Skeletal muscle cell (primary cell): Measurements from ENCODE around the gene PPP2R3C.
A peak's percentile ranks its signal among the peaks of the same experiment; 100 is the strongest.
"Not testable (repeated sequence)": the region's sequence is repeated elsewhere in the genome, so short reads cannot be mapped to it uniquely, and the experiment has no call there.

Experiments
- DNase-seq: peaks from one replicate; pipeline ENCODE4 v3.0.0-alpha.2; 2010; ENCODE audit warnings: low read depth
- H3K4me3 ChIP-seq: 2 replicates; pipeline ENCODE4 v1.5.1; 2011; ENCODE audit warnings: low read depth, mild to moderate bottlenecking, control low read depth, low read length, moderate library complexity

The PPP2R3C gene

GRCh38 chr14:35134329-35135123, 12.7 kb upstream of the PPP2R3C start:
- DNase-seq: no peak
- no peak overlapping the region for H3K4me3 ChIP-seq

DNA sequence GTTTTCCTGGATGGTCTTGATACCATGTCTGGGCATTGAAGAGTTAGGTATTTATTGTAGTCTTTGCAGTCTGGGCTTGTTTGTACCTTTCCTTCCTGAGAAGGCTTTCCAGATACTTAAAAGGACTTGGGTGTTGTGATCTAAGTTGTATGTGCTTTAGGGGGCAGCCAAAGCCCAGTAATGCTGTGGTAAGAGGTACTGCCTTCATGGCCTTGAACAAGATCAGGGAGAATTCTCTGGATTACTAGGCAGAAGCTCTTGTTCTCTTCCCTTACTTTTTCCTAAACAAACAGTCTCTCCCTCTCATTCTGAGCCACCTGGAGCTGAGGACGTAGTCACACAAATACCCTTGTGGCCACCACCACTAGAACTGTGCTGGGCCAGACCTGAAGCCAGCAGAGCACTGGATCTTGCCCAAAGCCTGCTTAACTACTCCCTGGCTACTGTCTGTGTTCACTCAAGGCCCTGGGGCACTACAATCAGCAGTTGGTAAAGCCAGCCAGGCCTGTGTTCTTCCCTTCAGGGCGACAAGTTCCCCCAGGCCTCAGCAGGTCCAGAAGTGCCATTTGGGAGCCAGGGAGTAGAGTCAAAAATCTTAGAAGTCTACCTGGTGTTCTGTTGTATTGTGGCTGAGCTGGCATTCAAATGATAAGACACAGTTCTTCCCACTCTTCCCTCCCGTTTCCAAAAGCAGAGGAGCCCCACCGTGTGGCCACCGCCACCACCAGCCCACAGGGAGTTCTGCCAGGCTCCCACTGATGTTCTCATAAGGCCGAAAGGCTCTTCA, 11.9 kb upstream of the PPP2R3C start:
- H3K4me3 ChIP-seq: no peak overlapping the region
- no peak for DNase-seq

DNA sequence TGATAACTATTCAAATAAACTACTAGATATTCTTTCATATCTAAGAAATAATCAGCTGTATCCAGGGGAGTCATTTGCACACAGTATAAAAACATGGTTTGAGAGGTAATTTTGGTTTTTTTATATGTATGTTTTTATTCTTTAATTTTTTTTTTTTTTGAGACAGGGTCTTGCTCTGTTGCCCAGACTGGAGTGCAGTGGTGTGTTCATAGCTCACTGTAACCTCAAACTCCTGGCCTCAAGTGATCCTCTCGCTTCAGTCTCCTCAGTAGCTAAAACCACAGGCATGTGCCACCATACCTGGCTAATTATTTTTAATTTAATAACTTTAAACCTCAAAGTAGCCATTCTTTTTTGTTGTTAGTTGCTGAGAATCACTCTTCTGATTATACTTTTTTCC, 2.3 kb upstream of the PPP2R3C start:
- H3K4me3 ChIP-seq: no peak overlapping the region
- DNase-seq: no peak

- H3K4me3 ChIP-seq: peak overlapping the region; percentile 94
These were observed 1.6 kb upstream of the PPP2R3C start for GRCh38 chr14:35123388-35123703.

DNA sequence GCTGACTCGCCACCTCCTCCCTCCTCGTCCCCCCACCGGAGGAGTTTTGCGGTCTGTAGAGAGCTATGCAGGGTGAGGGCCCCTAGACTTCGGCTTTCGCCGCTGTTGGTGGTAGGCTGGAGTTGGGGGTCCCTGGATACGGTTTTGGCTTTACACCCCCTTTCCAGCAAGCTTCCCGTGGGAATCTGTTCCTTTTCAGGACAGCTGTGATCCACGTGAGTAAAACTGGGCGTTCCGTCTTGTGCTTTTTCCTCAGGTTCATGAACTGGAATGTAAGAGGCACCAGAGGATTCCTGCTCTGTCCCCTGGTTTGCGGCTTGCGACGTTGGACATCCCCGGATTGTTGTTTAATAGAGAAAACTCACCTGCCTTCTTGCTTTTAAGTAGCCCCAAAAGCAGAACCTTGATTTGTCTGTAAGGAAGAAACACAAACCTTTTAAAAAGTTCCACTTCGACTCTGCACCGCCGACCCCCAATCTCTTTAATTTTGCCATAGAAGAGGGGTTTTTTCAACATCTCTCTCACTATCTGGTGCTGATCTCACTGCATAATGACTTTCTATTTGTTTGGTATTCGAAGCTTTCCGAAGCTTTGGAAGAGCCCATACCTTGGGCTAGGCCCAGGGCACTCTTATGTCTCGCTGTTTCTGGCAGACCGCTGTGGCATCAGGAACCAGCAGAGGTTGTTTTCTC, 1.1 kb upstream of the PPP2R3C start:
- peak overlapping the region; percentile 94 for H3K4me3 ChIP-seq
- DNase-seq: no peak

More at GRCh38 chr14:35123388-35123703, 1.6 kb upstream of the PPP2R3C start:
- DNase-seq: no peak

- DNase-seq: no peak
- H3K4me3 ChIP-seq: peak overlapping the region; percentile 94
These were observed 534 bp downstream of the PPP2R3C start for GRCh38 chr14:35121026-35121886.

GRCh38 chr14:35117112-35117511, 4.7 kb downstream of the PPP2R3C start:
- DNase-seq: no peak
- H3K4me3 ChIP-seq: no peak overlapping the region

- H3K4me3 ChIP-seq: no peak overlapping the region
- no peak for DNase-seq
These were observed 5.5 kb downstream of the PPP2R3C start for GRCh38 chr14:35116242-35116641.

DNA sequence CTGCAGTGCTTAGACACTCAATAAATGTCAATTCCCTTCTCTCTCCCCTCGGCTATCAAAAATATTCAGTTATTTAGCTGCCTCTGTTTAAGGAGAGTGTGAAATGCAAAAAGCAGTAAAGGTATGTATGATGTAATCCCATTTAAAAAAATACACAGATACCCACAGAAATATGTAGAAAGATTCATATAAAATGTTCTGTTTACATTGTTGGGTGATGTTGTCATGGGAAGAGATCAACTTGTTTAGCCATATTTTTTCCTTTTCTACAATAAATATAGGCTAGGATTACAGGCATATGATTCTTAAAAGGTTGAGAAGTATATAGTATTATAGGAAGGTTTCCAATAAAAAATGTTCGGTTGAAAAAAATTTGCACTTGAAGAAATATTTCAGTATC, 7.8 kb downstream of the PPP2R3C start:
- DNase-seq: no peak
- H3K4me3 ChIP-seq: no peak overlapping the region

GRCh38 chr14:35113308-35113950, 8.4 kb downstream of the PPP2R3C start:
- no peak overlapping the region for H3K4me3 ChIP-seq
- DNase-seq: no peak

- DNase-seq: no peak
- H3K4me3 ChIP-seq: no peak overlapping the region
These were observed 9.1 kb downstream of the PPP2R3C start for GRCh38 chr14:35112641-35113040.

DNA sequence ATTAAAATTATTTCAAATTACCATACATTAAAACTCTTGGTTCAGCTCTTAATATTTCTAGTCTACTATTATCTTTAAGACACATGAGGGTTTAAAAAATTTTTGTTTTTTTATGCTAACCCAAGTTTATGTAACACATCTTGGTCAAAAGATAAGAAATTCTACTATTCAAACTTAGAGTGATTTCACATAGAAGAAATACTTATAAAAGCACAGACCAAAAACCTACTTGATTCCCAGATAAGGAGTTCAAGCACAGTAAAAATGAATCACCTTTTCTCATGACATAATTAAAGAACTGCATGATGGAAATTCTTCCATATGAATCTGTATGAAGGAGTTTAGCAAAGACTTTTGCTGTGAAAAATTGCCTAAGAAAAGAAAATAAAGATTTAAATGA, 13.9 kb downstream of the PPP2R3C start:
- no peak overlapping the region for H3K4me3 ChIP-seq
- DNase-seq: no peak

GRCh38 chr14:35094645-35095044, 27.1 kb downstream of the PPP2R3C start:
- not testable (repeated sequence) for DNase-seq, H3K4me3 ChIP-seq

DNA sequence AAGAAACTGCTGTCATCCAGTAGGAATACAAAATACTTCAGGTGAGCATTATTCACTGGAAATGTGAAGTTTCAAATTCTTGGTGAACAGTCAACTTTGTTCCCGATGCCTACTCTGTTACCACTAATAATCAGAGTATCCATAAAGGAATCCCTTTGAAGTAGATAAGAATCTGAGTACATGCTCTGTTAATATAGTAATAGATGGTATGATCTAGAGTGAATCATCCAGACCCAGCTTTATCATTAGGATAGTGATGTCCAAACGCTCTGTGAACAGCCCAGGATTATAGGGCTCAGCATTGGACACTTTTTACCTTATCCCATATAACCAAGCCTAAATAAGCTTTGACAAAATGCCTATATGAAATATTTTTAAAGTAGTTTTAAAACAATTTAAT, 33.3 kb downstream of the PPP2R3C start:
- DNase-seq: no peak

GRCh38 chr14:35085441-35085840, 36.3 kb downstream of the PPP2R3C start:
- H3K4me3 ChIP-seq: no peak overlapping the region
- no peak for DNase-seq

More for the DNA sequence above, 33.3 kb downstream of the PPP2R3C start:
- H3K4me3 ChIP-seq: no peak overlapping the region

DNA sequence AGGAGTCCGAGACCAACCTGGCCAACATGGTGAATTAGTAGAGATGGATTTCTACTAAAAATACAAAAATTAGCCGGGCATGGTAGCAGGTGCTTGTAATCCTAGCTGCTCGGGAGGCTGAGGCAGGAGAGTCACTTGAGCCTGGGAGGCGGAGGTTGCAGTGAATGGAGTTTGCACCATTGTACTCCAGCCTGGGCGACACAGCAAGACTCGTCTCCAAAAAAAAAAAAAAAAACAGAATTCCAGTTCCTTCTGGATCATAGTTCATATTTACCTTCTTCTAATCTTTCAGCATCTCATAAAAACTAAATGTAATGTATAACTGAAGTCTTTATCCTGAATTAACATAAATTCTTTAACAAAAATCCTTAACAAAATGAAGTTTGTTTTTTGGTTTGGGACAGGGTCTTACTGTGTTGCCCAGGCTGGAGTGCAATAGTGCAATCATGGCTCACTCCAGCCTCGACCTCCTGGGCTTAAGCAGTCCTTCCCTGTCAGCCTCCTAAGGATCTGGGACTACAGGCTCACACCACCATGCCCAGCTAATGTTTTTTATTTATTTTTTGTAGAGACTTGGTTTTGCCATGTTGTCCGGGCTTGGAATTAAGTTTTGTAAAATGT, 38.1 kb downstream of the PPP2R3C start:
- H3K4me3 ChIP-seq: no peak overlapping the region
- no peak for DNase-seq

GRCh38 chr14:35079742-35080141, 42.0 kb downstream of the PPP2R3C start:
- DNase-seq: no peak
- H3K4me3 ChIP-seq: no peak overlapping the region

- no peak overlapping the region for H3K4me3 ChIP-seq
- no peak for DNase-seq
These were observed 43.7 kb downstream of the PPP2R3C start for GRCh38 chr14:35078082-35078481.

GRCh38 chr14:35073486-35073885, 48.3 kb downstream of the PPP2R3C start:
- no peak for DNase-seq
- no peak overlapping the region for H3K4me3 ChIP-seq
